HEK293 (cell line): ENCODE data around the gene PCCA.

Experiments used
- CTCF ChIA-PET: fragments of 350-600 bp; formaldehyde crosslinking; extraction: SDS; loops from one replicate; lab custom pipeline; 2021; ENCODE audit warnings: antibody characterized with exemption; lab: Yijun Ruan, JAX
- POLR2A ChIA-PET: fragments of 300-600 bp; formaldehyde crosslinking; extraction: SDS; loops from one replicate; lab custom pipeline; 2020; ENCODE audit warnings: antibody characterized with exemption, inconsistent platforms; lab: Yijun Ruan, JAX
- H3K27ac ChIP-seq: fragments of 200-500 bp; sonication (Bioruptor generic); 2 replicates; pipeline ENCODE4 v1.5.1; 2014; ENCODE audit warnings: low read depth, low read length, control low read depth, inconsistent platforms; ENCODE audit errors: extremely low read depth
- H3K36me3 ChIP-seq, 2 experiments: fragments of 200-500 bp in 1 of 2; sonication (Bioruptor generic) in 1 of 2; 1 replicate in 1 of 2; 2 replicates in 1 of 2; pipeline ENCODE4 v1.5.1; 2014 to 2017; ENCODE audit warnings: inconsistent platforms in 2 of 2, low read length in 2 of 2; ENCODE audit not compliant: control insufficient read depth in 2 of 2, insufficient read depth in 1 of 2
- H3K4me1 ChIP-seq: fragments of 200-500 bp; sonication (Bioruptor generic); 2 replicates; pipeline ENCODE4 v1.5.1; 2014; ENCODE audit warnings: mild to moderate bottlenecking, low read length, inconsistent platforms; ENCODE audit not compliant: control insufficient read depth, insufficient read depth
- H3K4me3 ChIP-seq: 2 replicates; pipeline ENCODE4 v1.5.1; 2011; ENCODE audit warnings: low read depth, mild to moderate bottlenecking, control low read depth, low read length, moderate library complexity
- H3K9me3 ChIP-seq: fragments of 200-500 bp; sonication (Bioruptor generic); 2 replicates; pipeline ENCODE4 v1.5.1; 2014; ENCODE audit warnings: low read depth, low read length, inconsistent platforms; ENCODE audit not compliant: control insufficient read depth, insufficient read depth
- FEZF1 ChIP-seq: fragments of 450-650 bp; formaldehyde crosslinking; IDR thresholded peaks from 2 replicates; pipeline ENCODE4 v1.5.1; 2016; ENCODE audit warnings: missing biosample characterization, missing genetic modification characterization
- GLIS2 ChIP-seq: fragments of 450-650 bp; formaldehyde crosslinking; IDR thresholded peaks from 2 replicates; pipeline ENCODE4 v1.5.1; 2016; ENCODE audit warnings: missing biosample characterization, missing genetic modification characterization
- OVOL3 ChIP-seq: fragments of 450-650 bp; formaldehyde crosslinking; IDR thresholded peaks from 2 replicates; pipeline ENCODE4 v1.5.1; 2016; ENCODE audit warnings: missing biosample characterization, missing genetic modification characterization
- PRDM2 ChIP-seq: fragments of 450-650 bp; formaldehyde crosslinking; IDR thresholded peaks from 2 replicates; pipeline ENCODE4 v1.5.1; 2016; ENCODE audit warnings: missing biosample characterization, missing genetic modification characterization, borderline replicate concordance
- REST ChIP-seq: fragments of 450-650 bp; formaldehyde crosslinking; IDR thresholded peaks from 2 replicates; pipeline ENCODE4 v1.5.1; 2016; ENCODE audit warnings: missing biosample characterization, missing genetic modification characterization
- SCRT2 ChIP-seq: fragments of 450-650 bp; formaldehyde crosslinking; IDR thresholded peaks from 2 replicates; pipeline ENCODE4 v1.5.1; 2016; ENCODE audit warnings: missing biosample characterization, missing genetic modification characterization
- WT1 ChIP-seq: fragments of 450-650 bp; formaldehyde crosslinking; IDR thresholded peaks from 2 replicates; pipeline ENCODE4 v1.5.1; 2016; ENCODE audit warnings: missing biosample characterization, missing genetic modification characterization
- ZNF174 ChIP-seq: fragments of 450-650 bp; formaldehyde crosslinking; IDR thresholded peaks from 2 replicates; pipeline ENCODE4 v1.5.0; 2017; ENCODE audit warnings: missing biosample characterization, mild to moderate bottlenecking, missing genetic modification characterization
- ZNF214 ChIP-seq: fragments of 450-650 bp; formaldehyde crosslinking; IDR thresholded peaks from 2 replicates; pipeline ENCODE4 v1.5.1; 2017; ENCODE audit warnings: missing biosample characterization, mild to moderate bottlenecking, missing genetic modification characterization, borderline replicate concordance
- ZNF350 ChIP-seq: fragments of 450-650 bp; formaldehyde crosslinking; IDR thresholded peaks from 2 replicates; pipeline ENCODE4 v1.5.0; 2017; ENCODE audit warnings: missing biosample characterization, mild to moderate bottlenecking, missing genetic modification characterization
- ZNF544 ChIP-seq: fragments of 450-650 bp; formaldehyde crosslinking; IDR thresholded peaks from 2 replicates; pipeline ENCODE4 v1.5.0; 2017; ENCODE audit warnings: missing biosample characterization, missing genetic modification characterization
- ZNF548 ChIP-seq: fragments of 450-650 bp; formaldehyde crosslinking; IDR thresholded peaks from 2 replicates; pipeline ENCODE4 v1.5.1; 2016; ENCODE audit warnings: missing biosample characterization, missing genetic modification characterization
- ZNF558 ChIP-seq: fragments of 450-650 bp; formaldehyde crosslinking; IDR thresholded peaks from 2 replicates; pipeline ENCODE4 v1.5.1; 2016; ENCODE audit warnings: missing biosample characterization, missing genetic modification characterization
- ZNF624 ChIP-seq: fragments of 450-650 bp; formaldehyde crosslinking; IDR thresholded peaks from 2 replicates; pipeline ENCODE4 v1.5.1; 2017; ENCODE audit warnings: missing biosample characterization, missing genetic modification characterization
- ZNF660 ChIP-seq: fragments of 450-650 bp; IDR thresholded peaks from 2 replicates; pipeline ENCODE4 v1.5.1; 2018; ENCODE audit warnings: missing biosample characterization, mild to moderate bottlenecking, missing genetic modification characterization
- ZNF704 ChIP-seq: fragments of 450-650 bp; formaldehyde crosslinking; IDR thresholded peaks from 2 replicates; pipeline ENCODE4 v1.5.1; 2016; ENCODE audit warnings: missing biosample characterization, missing genetic modification characterization
- ZNF791 ChIP-seq: fragments of 450-650 bp; formaldehyde crosslinking; IDR thresholded peaks from 2 replicates; pipeline ENCODE4 v1.5.1; 2016; ENCODE audit warnings: missing biosample characterization, missing genetic modification characterization

PCCA gene

GRCh38 chr13:100235311-100235901 is 146.5 kb downstream of the PCCA start (continued):
- TF ChIP-seq ZNF704 (no peak), ZNF548 (tag by site-specific recombination) (no peak), SCRT2 (tag by site-specific recombination) (no peak), ZNF558 (no peak), REST (tag by site-specific recombination) (no peak), ZNF791 (no peak), OVOL3 (no peak), ZNF624 (tag by site-specific recombination) (no peak), PRDM2 (no peak)

GRCh38 chr13:100240109-100240779 is 151.4 kb downstream of the PCCA start:
- CTCF ChIA-PET = interaction anchor here (0.6 to 1.0 kb wide), 3 partner anchors 275 to 335 kb away, joined by 3 to 6 read pairs (median 4); no protein-coding TSS in a partner anchor

GRCh38 chr13:100244431-100244830 is 155.5 kb downstream of the PCCA start:
- ChIA-PET CTCF (no interaction called here), POLR2A (no interaction called here)
- Histone ChIP-seq H3K4me1 (no peaks in the 10 kb centered on the region), H3K4me3 (no peak overlapping the region), H3K27ac (no peak overlapping the region), H3K9me3 (no peaks in the 10 kb centered on the region), H3K36me3 (no peaks in the 10 kb centered on the region)
- TF ChIP-seq ZNF214 = no peak
- no peak for TF ChIP-seq FEZF1 (tag by site-specific recombination)
- no peak for TF ChIP-seq ZNF660 (tag by site-specific recombination)
- no peak for TF ChIP-seq GLIS2
- TF ChIP-seq ZNF544 (tag by site-specific recombination) = no peak

More at GRCh38 chr13:100240109-100240779, 151.4 kb downstream of the PCCA start:
- Histone ChIP-seq H3K9me3 (no peaks in the 10 kb centered on the region), H3K27ac (no peak overlapping the region), H3K4me1 (no peaks in the 10 kb centered on the region; the same call in 1 of the 2 replicates), H3K36me3 (no peaks in the 10 kb centered on the region), H3K4me3 (no peak overlapping the region)
- no peak for TF ChIP-seq ZNF174 (tag by site-specific recombination)
- no peak for TF ChIP-seq ZNF350
- TF ChIP-seq WT1 (tag by site-specific recombination) = peak; percentile 63; the same call in 1 of the 2 replicates
- POLR2A ChIA-PET = no interaction called here
